ENCODE measurements around the gene LPCAT2.

LPCAT2 gene

DNA sequence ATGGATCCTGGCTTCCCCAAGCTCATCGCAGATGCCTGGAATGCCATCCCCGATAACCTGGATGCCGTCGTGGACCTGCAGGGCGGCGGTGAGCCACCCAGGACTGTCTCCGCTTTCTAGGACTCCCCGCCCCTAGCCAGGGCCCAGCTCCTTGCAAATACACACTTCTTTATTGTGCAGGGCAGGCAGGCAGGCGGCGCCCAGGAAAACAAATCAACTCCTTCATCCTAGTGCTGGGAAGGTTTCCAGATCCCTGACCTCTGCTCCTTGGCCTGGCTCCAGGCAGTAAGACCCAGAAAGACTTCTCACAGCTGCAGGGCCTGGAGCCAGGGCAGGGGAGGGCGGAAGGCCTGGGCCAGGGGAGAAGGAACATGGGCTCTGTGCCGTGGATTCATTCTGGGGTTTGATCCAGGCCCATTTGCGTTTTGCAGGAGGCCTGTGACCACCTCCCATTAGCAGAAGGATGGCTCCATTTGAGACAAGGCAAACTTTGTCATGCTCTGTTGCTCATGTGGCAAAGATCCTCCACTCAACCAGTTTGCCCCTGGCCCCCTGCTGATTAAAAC lies 6.0 kb upstream of the LPCAT2 start:
- Mint-ChIP-seq H3K4me1 (ENCODE audit: low read depth in 2 of 2) (no peaks in the 10 kb centered on the region), H3K27me3 (peaks cover 14 to 57% of the 10 kb centered on the region in 2 donors), H3K4me3 (no peak overlapping the region), H3K36me3 (ENCODE audit: insufficient read depth) (peaks cover 3% of the 10 kb centered on the region), H3K27ac (no peak overlapping the region), H3K9me3 (no peaks in the 10 kb centered on the region)
- ATAC-seq (replicated peaks) (no peak), DNase-seq (no peak)

DNA sequence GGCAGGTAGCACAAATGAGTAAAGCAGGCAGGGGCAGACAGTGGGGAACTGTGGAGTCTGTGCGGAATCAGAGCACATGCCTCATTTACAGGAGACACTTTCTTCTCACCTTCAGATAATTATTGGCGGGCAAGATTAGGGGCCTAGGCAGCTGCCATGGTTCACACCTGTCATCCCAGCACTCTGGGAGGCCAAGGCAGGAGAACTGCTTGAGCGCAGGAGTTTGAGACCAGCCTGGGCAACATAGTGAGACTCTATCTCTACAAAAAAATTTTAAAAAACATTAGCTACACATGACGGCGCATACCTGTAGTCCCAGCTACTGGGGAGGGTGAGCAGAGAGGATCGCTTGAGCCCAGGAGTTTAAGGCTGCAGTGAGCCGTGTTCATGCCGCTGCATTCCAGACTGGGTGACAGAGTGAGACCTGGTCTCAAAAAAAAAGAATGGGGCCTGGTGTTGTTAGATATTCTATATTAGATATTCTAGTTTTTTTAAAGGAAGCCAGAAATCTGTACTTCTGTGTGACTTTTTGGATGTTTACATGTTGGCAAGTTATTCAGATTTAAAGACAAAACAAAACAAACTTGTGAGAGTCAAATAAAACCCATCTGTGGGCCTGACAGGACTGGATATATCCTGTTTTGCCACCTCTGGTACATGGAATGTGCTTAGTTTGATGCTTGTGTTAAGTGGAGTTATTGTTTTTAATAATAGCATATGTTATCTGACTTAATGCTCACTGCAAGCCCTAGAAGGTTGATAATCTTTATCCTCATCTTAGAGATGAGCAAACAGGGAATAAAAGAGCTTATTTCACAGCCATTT lies 4.9 kb upstream of the LPCAT2 start:
- DNase-seq: no peak
- peaks cover 21 to 62% of the 10 kb centered on the region in 2 donors for H3K27me3 Mint-ChIP-seq
- H3K4me3 Mint-ChIP-seq: no peak overlapping the region
- ATAC-seq (replicated peaks): no peak
- H3K9me3 Mint-ChIP-seq: no peaks in the 10 kb centered on the region
- H3K36me3 Mint-ChIP-seq (ENCODE audit: insufficient read depth): peaks cover 3% of the 10 kb centered on the region
- no peak overlapping the region for H3K27ac Mint-ChIP-seq
- H3K4me1 Mint-ChIP-seq (ENCODE audit: low read depth in 2 of 2): peaks cover 1 to 4% of the 10 kb centered on the region in 2 donors

DNA sequence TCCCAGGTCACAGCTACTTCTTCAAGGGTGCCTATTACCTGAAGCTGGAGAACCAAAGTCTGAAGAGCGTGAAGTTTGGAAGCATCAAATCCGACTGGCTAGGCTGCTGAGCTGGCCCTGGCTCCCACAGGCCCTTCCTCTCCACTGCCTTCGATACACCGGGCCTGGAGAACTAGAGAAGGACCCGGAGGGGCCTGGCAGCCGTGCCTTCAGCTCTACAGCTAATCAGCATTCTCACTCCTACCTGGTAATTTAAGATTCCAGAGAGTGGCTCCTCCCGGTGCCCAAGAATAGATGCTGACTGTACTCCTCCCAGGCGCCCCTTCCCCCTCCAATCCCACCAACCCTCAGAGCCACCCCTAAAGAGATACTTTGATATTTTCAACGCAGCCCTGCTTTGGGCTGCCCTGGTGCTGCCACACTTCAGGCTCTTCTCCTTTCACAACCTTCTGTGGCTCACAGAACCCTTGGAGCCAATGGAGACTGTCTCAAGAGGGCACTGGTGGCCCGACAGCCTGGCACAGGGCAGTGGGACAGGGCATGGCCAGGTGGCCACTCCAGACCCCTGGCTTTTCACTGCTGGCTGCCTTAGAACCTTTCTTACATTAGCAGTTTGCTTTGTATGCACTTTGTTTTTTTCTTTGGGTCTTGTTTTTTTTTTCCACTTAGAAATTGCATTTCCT lies 3.4 kb upstream of the LPCAT2 start:
- Mint-ChIP-seq H3K27me3 (peaks cover 33 to 60% of the 10 kb centered on the region in 2 donors), H3K27ac (no peak overlapping the region), H3K4me1 (ENCODE audit: low read depth in 2 of 2) (peaks cover 3 to 4% of the 10 kb centered on the region in 2 donors)

DNA sequence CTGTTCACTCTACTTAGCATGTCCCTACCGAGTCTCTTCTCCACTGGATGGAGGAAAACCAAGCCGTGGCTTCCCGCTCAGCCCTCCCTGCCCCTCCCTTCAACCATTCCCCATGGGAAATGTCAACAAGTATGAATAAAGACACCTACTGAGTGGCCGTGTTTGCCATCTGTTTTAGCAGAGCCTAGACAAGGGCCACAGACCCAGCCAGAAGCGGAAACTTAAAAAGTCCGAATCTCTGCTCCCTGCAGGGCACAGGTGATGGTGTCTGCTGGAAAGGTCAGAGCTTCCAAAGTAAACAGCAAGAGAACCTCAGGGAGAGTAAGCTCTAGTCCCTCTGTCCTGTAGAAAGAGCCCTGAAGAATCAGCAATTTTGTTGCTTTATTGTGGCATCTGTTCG lies 2.8 kb upstream of the LPCAT2 start:
- no peak overlapping the region for H3K4me3 Mint-ChIP-seq
- DNase-seq (no peak), ATAC-seq (replicated peaks) (no peak)
- H3K4me1 Mint-ChIP-seq (ENCODE audit: low read depth in 2 of 2): peaks cover 3 to 4% of the 10 kb centered on the region in 2 donors
- H3K27ac Mint-ChIP-seq: no peak overlapping the region
- no peaks in the 10 kb centered on the region for H3K9me3 Mint-ChIP-seq
- peaks cover 33 to 59% of the 10 kb centered on the region in 2 donors for H3K27me3 Mint-ChIP-seq
- H3K36me3 Mint-ChIP-seq (ENCODE audit: insufficient read depth): no peaks in the 10 kb centered on the region

More for the DNA sequence above, 3.4 kb upstream of the LPCAT2 start:
- H3K36me3 Mint-ChIP-seq (ENCODE audit: insufficient read depth): no peaks in the 10 kb centered on the region
- ATAC-seq (replicated peaks): no peak
- no peak overlapping the region for H3K4me3 Mint-ChIP-seq
- no peaks in the 10 kb centered on the region for H3K9me3 Mint-ChIP-seq
- DNase-seq: no peak

DNA sequence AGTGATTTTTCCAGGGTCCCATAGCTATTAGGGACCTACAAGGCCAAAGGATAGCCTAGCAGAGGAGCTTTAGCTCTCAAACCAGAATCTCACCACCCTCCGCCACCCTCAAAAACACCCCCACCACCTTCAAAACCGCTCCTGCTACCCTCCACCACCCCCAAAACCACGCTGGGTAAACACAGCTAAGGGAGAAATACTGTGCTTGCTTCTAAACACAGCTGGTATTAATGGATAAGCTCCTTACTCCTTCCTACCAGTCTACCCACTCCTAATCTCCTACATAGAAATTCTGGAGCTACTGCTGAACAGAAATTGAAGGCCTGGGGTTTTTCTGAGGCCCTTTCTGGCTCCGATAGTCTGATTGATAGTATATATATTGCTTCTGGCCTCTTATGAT lies 2.2 kb upstream of the LPCAT2 start:
- ATAC-seq (replicated peaks) (no peak), DNase-seq (no peak)
- H3K36me3 Mint-ChIP-seq (ENCODE audit: insufficient read depth): no peaks in the 10 kb centered on the region
- H3K4me3 Mint-ChIP-seq: no peak overlapping the region
- peaks cover 33 to 52% of the 10 kb centered on the region in 2 donors for H3K27me3 Mint-ChIP-seq
- H3K27ac Mint-ChIP-seq: no peak overlapping the region
- no peaks in the 10 kb centered on the region for H3K9me3 Mint-ChIP-seq
- peaks cover 3 to 4% of the 10 kb centered on the region in 2 donors for H3K4me1 Mint-ChIP-seq (ENCODE audit: low read depth in 2 of 2)

DNA sequence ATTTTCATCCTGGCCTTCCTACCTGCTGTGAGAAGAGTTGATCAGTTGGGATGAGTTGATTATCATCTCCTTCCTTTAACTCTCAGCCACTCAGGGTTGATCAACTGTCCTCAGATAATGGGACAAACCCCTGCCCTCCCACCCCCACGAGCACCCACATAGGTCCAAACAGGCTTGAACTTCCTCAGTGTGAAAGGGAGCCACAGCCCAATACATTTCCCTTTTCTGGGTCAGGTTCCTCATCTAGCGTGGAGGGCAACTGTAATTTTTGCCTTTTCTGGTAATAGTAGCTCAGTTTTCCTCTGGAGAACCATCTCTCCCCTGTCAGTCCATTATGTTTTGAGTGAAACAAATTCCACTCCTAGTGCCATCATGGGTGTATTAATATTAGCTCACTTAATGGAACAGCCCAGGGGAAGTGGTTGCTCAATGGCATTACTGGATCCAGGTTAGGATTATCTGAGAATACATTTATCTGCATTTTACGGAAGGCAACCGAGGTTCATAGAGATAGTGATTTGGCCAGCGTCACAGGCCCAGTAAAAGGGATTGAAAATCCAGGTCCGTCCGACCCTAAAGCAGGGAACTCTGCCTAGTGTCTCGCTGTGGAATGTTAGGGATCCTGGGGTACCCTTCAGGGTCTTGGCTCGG lies 476 bp upstream of the LPCAT2 start:
- no peak for DNase-seq
- peaks cover 43 to 65% of the 10 kb centered on the region in 2 donors for H3K27me3 Mint-ChIP-seq
- H3K27ac Mint-ChIP-seq: no peak overlapping the region
- peaks cover 0 to 3% of the 10 kb centered on the region in 2 donors for H3K9me3 Mint-ChIP-seq
- no peak for ATAC-seq (replicated peaks)
- no peaks in the 10 kb centered on the region for H3K36me3 Mint-ChIP-seq (ENCODE audit: insufficient read depth)
- H3K4me1 Mint-ChIP-seq (ENCODE audit: low read depth in 2 of 2): peaks cover 3 to 4% of the 10 kb centered on the region in 2 donors
- peak overlapping the region; percentile 36 to 63 for H3K4me3 Mint-ChIP-seq

DNA sequence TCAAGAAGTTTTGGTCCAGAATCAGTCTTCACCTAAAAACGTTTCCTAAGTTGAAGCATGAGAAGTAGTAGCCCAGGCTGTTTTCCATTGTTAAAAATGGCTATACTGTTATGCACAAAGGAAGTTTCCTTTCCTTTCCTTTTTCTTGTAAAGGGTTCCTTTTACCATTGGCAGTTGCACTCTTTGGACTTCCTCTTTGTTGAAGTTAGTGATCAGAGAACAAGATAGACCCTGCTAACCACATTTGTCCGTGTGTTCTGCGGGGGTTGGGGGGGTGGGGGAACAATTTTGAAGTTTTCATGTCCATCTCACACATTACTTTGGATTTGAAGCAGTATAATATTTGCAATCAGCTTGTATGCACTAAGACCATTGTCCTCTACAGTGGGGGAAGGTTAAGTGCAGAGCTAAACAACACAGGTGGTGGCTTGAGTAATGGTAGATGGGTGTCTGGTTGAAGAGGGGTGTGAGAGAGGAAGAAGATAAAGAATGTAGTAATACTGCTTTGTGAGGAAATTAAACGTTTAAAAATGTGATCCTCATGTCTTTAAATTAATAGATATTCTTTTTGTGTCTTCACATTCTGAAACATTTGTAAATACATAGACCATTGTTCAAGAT lies 1.4 kb downstream of the LPCAT2 start:
- no peak for ATAC-seq (replicated peaks)
- Mint-ChIP-seq H3K27me3 (peaks cover 46 to 68% of the 10 kb centered on the region in 2 donors), H3K4me3 (peak overlapping the region in 1 of 2 donors; percentile 36), H3K36me3 (ENCODE audit: insufficient read depth) (no peaks in the 10 kb centered on the region), H3K27ac (no peak overlapping the region), H3K4me1 (ENCODE audit: low read depth in 2 of 2) (peaks cover 3 to 4% of the 10 kb centered on the region in 2 donors), H3K9me3 (peaks cover 0 to 3% of the 10 kb centered on the region in 2 donors)
- no peak for DNase-seq

DNA sequence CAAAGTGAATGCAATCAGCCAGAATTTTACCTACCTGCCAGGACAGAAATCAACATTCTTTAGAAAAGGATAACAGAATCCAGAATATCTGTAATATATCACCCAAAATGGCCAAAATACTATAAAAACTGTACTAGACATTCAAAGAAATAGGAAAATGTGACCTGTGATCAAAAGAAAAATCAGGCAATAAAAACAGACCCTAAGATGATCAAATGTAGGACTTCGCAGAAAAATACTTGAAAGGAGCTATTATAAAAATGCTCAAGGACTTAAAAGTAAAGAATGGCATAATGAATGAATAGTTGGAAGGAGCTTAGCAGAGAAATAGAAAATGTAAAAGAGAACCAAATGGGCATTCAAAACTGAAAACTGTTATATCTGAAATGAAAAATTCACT lies 4.1 kb downstream of the LPCAT2 start:
- Mint-ChIP-seq H3K27me3 (peaks cover 32 to 41% of the 10 kb centered on the region in 2 donors), H3K4me1 (ENCODE audit: low read depth in 2 of 2) (peaks cover 3 to 4% of the 10 kb centered on the region in 2 donors), H3K9me3 (peaks cover 0 to 3% of the 10 kb centered on the region in 2 donors), H3K4me3 (no peak overlapping the region), H3K27ac (no peak overlapping the region), H3K36me3 (ENCODE audit: insufficient read depth) (no peaks in the 10 kb centered on the region)
- no peak for DNase-seq
- no peak for ATAC-seq (replicated peaks)

DNA sequence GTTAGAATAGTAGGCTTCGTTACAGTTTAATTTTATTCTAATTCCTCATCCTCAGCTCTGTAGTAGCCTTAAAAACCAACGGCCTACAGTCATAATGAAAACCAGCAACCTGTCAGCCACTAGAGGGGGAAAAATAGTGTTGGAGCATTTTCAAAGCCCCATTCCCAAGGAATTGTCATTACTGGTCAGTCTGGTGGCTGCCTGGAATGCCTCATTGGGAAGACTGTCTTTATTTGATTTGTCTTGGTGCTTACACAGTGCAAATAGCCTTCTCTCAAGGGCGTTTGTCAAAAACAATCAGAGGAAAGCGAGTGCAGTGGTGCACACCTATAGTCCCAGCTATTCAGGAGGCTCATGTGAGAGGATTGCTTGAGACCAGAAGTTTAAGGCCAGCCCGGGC lies 4.7 kb downstream of the LPCAT2 start:
- H3K4me3 Mint-ChIP-seq: no peak overlapping the region
- peaks cover 0 to 3% of the 10 kb centered on the region in 2 donors for H3K9me3 Mint-ChIP-seq
- H3K4me1 Mint-ChIP-seq (ENCODE audit: low read depth in 2 of 2): peaks cover 2 to 3% of the 10 kb centered on the region in 2 donors
- H3K27ac Mint-ChIP-seq: no peak overlapping the region
- no peaks in the 10 kb centered on the region for H3K36me3 Mint-ChIP-seq (ENCODE audit: insufficient read depth)
- ATAC-seq (replicated peaks): no peak
- no peak for DNase-seq
- H3K27me3 Mint-ChIP-seq: peaks cover 28 to 34% of the 10 kb centered on the region in 2 donors

DNA sequence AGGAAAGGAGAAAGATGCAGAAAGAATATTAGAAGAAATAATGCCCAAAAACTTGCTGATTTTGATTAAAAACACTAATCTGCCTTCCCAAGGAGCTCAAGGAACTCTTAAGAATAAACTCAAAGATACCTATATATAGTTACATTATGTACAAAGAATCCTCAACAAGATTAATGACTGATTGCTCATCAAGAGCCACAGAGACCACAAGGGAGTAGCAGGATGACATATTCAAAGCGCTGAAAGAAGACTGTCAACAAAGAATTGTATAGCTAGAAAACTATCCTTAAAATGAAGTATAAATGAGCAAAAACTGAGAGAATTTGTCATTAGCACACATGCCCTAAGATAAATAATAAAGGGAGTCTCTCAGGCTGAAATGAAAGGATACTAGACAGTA lies 6.2 kb downstream of the LPCAT2 start:
- Mint-ChIP-seq H3K27ac (no peak overlapping the region), H3K36me3 (ENCODE audit: insufficient read depth) (no peaks in the 10 kb centered on the region), H3K4me3 (no peak overlapping the region), H3K27me3 (peaks cover 14 to 19% of the 10 kb centered on the region in 2 donors), H3K4me1 (ENCODE audit: low read depth in 2 of 2) (no peaks in the 10 kb centered on the region), H3K9me3 (peaks cover 0 to 3% of the 10 kb centered on the region in 2 donors)
- ATAC-seq (replicated peaks) (no peak), DNase-seq (no peak)

DNA sequence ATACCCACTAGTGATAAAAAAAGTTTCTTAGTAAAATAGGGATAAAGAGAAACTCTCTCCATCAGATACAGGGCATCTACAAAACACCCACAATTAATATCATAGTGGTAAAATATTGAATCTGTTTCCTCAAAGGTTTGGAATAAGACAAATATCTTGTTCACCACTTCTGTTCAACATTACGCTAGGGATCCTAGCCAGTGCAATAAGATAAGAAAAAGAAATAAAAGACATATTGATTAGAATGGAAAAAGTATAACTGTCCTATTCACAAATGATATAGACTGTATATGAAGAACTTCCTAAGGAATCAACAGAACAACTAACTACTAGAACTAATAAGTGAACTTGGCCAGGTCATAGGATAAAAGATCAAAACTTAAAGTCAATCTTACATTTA lies 12.9 kb downstream of the LPCAT2 start:
- ATAC-seq (replicated peaks): no peak
- Mint-ChIP-seq H3K4me1 (ENCODE audit: low read depth in 2 of 2) (no peaks in the 10 kb centered on the region), H3K9me3 (no peaks in the 10 kb centered on the region)

DNA sequence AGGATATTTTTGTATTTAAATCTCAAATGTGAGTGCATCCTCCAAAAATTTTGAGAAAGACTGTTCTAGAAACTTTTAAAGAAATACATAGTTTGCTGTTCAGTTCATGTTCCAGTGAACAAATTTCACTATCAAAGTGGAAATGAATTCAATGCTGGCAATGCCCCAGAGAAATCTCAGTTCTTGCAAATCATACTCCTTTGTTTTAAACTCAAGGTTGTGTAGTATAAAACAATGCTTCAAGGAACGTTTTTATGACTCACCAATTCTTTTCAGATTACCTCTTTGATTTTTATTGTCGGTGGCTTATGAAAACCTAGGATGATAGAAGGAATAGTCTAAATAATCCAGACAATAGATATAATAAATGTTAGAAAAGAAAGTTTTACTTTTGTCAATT lies 17.6 kb downstream of the LPCAT2 start:
- Mint-ChIP-seq H3K36me3 (ENCODE audit: insufficient read depth) (no peaks in the 10 kb centered on the region), H3K9me3 (no peaks in the 10 kb centered on the region), H3K4me1 (ENCODE audit: low read depth in 2 of 2) (no peaks in the 10 kb centered on the region), H3K4me3 (no peak overlapping the region), H3K27me3 (peaks cover 0 to 11% of the 10 kb centered on the region in 2 donors), H3K27ac (no peak overlapping the region)
- ATAC-seq (replicated peaks) (no peak), DNase-seq (no peak)

More for the DNA sequence above, 12.9 kb downstream of the LPCAT2 start:
- no peaks in the 10 kb centered on the region for H3K27me3 Mint-ChIP-seq
- H3K27ac Mint-ChIP-seq: no peak overlapping the region
- H3K36me3 Mint-ChIP-seq (ENCODE audit: insufficient read depth): no peaks in the 10 kb centered on the region
- no peak for DNase-seq
- no peak overlapping the region for H3K4me3 Mint-ChIP-seq

DNA sequence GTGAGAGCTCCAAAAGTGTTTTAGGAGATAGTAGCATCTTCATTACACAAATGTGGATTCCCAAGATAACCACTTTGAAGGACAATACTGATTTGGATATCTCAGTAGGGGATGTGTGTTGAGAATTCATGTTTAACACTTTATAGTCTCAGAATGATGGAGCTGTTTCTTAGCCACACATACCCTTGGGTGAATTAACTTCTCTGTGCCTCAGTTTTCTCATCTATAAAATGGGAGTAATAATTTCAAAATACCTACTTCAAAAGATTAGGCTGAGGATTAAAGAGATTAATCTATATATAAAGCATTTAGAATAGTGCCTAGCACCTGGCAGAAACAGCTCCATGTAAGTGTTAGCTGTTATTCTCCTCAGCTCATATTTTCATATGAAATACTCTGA lies 19.0 kb downstream of the LPCAT2 start:
- DNase-seq: no peak
- no peaks in the 10 kb centered on the region for H3K9me3 Mint-ChIP-seq
- no peak for ATAC-seq (replicated peaks)
- no peaks in the 10 kb centered on the region for H3K36me3 Mint-ChIP-seq (ENCODE audit: insufficient read depth)
- H3K4me1 Mint-ChIP-seq (ENCODE audit: low read depth in 2 of 2): no peaks in the 10 kb centered on the region
- H3K27ac Mint-ChIP-seq: no peak overlapping the region
- peaks cover 0 to 11% of the 10 kb centered on the region in 2 donors for H3K27me3 Mint-ChIP-seq
- H3K4me3 Mint-ChIP-seq: no peak overlapping the region

Measured in effector memory CD8-positive, alpha-beta T cell (primary cell).